Iris pigment epithelial cell (primary cell): ENCODE data around the gene TRIOBP.
A peak's percentile ranks its signal among the peaks of the same experiment; 100 is the strongest.
"Not testable (repeated sequence)": the region's sequence is repeated elsewhere in the genome, so short reads cannot be mapped to it uniquely, and the experiment has no call there.

Experiments
- DNase-seq: peaks from one replicate; pipeline ENCODE4 v3.0.0-alpha.2; 2011; ENCODE audit warnings: low read depth

Gene TRIOBP

DNA sequence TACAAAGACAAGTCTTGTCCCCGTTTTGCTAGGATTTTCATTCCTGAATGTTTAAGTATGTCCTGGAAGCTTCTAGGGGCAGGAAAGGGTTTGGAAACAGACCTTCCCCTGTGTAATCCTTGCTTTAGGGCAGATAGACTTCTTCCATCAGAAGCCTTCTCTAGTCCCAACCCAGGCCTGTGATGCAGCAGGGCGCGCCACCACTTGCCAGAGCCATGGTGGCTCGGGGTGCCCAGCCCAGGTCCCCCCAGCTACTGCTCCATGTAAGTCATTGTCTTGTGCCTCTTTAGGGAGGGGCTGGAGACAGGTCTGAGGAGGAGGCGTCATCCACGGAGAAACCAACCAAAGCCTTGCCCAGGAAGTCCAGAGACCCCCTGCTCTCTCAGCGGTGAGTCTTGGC lies 6.4 kb upstream of the TRIOBP start:
- DNase-seq, result no peak

GRCh38 chr22:37690901-37691504 lies 5.8 kb upstream of the TRIOBP start:
- no peak for DNase-seq

- no peak for DNase-seq
These were observed 4.1 kb upstream of the TRIOBP start for GRCh38 chr22:37692627-37693285.

- not testable (repeated sequence) for DNase-seq
These were observed 2.7 kb upstream of the TRIOBP start for GRCh38 chr22:37694131-37694530.

GRCh38 chr22:37696260-37696656 lies 590 bp upstream of the TRIOBP start:
- DNase-seq, result not testable (repeated sequence)

DNA sequence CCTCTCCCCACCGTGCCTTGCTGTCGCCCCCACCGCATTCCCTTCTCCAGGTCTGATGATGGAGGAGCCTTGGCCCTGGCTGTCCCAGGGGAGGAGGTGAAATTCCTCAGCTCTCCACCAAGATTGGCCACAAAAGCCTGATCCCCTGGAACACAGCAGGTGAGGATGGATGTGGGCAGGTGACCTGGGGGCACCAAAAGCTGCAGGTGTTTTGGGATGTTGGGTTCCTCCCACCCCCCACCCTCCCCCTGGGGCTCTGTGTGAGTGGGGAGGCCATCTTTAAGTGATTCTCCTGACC lies 639 bp downstream of the TRIOBP start:
- DNase-seq, result no peak

DNA sequence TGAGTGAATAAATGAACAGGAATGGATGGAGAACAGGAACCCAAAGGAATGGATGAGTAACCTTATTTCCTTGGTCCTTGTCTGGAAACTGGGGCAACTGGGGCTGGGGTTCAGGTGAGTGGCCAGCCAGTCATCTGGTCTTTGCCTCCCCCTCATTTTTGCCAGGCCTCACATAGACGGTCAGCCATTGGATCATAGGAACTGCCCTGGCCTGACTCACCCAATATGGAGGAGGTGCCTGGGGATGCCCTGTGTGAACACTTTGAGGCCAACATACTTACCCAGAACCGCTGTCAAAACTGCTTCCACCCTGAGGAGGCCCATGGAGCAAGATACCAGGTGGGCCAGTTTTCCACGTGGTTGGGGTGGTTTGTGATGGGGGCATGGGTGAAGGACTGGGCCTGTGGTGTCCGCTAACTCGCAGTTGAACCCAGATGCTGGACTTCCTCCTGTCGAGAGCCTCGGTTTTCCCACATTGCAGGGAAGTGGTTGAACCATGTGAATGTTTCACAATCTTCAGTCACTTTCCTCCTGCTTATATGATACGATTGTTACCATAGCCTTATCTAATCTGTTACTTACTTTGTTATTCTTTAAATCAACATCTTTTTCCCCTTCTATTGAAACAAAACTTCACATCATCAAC lies 4.4 kb downstream of the TRIOBP start:
- no peak for DNase-seq

DNA sequence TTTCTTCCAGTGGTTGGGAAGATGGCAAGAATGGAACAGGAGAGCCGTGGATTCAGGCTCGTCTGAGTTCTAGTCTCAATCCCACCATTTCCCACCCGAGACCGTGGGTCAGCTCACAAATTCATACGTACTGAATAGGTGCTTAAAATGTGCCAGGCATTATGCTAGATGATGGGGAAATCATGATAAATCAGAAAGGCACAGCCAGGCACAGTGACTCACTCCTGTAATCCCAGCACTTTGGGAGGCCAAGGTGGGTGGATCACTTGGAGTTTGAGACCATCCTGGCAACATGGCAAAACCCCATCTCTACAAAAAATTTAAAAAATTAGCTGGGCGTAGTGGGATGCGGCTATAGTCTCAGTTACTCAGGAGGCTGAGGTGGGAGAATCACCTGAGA lies 7.1 kb downstream of the TRIOBP start:
- peak; percentile 32 for DNase-seq

GRCh38 chr22:37704645-37705044 lies 7.8 kb downstream of the TRIOBP start:
- no peak for DNase-seq

DNA sequence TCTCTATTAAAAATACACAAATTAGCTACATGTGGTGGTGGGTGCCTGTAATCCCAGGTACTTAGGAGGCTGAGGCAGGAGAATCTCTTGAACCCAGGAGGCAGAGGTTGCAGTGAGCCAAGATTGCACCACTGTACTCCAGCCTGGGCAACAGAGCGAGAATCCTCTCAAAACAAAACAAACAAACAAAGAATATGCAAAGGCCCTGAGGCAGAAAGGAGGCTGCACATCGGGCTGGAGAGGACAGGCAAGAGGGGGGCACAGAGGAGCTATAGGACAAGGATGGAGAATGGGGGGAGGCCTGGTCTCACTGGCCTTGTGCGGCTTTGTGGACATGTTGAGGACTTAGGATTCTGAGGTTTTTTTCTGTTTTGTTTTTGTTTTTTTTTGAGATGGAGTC lies 8.4 kb downstream of the TRIOBP start:
- no peak for DNase-seq

DNA sequence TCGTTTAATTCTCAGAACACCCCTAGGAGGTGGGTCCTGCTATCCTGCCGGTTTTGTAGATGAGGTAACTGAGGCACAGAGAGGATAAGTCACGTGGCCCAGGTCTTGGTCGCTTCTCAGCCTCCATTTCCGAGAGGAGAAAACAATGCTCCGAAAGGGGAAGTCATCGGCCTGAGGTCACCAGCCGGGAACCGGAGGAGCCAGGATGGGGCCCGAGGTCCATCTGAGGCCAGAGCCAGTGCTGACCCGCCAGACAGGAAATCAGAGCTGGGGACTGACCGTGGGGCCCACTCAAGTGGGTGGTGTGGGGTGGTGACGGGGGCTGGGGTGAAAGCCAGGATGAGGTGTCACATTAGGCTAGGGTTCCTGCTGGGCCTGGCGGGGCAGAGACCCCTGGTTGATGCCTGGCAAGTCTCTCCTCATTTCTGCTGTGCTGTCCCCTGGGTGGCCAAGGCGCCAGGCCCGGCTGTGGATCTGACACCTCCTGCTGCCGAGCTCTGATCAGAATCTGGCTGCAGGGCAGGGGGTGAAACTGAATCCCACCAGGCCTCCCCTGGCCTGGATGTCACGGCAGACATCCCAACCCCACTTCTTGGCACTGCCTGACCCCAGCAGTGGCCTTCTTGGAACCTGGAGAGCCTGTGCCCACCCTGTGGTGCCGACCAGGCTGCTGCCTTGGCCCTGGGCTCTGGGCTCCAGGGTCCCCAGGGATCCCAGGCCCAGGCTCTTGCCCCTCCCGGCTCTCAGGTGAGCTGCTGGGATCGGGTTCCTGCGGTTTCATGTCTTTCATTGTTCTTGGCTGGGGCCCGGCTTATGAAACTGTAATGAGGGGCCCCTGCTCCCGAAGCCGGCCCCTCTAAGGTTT lies 12.0 kb downstream of the TRIOBP start:
- DNase-seq, result no peak

DNA sequence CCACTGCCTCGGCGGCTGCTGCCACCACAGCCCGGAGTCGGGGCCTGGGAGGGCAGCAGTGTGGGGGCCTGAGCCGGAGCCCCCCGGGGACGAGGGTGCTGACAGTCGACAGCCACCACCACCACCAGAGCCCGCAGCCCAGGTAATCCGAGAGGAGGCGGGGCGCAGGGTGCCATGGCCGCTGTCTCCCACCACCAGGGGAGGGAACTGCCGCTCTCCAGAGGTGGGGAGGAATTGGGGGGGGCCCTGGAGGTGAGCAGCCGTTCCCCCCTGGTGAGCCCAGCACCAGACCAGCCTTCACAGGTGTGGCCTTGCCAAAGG lies 12.6 kb downstream of the TRIOBP start:
- no peak for DNase-seq

DNA sequence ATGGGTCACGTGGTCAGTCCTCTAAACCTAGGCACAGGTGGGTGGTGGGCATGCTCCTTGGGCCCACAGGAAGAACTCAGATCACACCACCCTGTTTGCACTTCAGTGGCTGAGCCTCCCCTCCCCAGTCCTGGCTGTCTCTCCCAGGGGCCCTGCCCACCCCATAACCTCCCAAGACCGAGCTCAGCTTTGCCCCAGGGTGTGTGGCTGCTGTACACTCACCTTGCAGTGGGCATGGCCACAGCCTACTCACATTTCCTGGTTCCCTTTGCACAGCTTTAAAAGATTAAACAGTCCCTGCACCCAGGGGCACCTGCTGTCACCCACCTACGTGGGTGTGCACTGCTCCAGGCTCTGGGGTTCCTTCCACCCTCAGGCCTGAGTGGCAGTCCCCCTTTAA lies 13.8 kb downstream of the TRIOBP start:
- DNase-seq, result no peak

GRCh38 chr22:37711490-37711889 lies 14.6 kb downstream of the TRIOBP start:
- DNase-seq, result no peak

GRCh38 chr22:37713761-37714160 lies 16.9 kb downstream of the TRIOBP start:
- DNase-seq, result no peak

DNA sequence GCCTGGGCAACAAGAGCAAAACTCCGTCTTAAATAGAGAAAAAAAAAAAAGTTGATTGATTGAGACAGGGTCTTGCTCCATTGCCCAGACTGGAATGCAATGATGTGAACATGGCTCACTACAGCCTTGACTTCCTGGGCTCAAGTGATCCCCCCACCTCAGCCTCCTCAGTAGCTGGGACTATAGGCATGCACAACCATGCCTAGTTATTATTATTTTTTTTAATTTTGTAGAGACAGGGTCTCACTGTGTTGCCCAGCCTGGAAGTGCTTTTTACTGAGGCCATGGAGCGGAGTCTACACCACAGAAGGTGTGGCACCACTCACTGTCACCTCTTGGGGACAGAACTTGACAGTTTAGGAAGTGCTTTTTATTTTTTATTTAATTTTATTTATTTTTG lies 17.8 kb downstream of the TRIOBP start:
- DNase-seq, result no peak

- no peak for DNase-seq
These were observed 18.9 kb downstream of the TRIOBP start for GRCh38 chr22:37715760-37716159.

GRCh38 chr22:37716708-37717107 lies 19.9 kb downstream of the TRIOBP start:
- DNase-seq, result peak; percentile 29

DNA sequence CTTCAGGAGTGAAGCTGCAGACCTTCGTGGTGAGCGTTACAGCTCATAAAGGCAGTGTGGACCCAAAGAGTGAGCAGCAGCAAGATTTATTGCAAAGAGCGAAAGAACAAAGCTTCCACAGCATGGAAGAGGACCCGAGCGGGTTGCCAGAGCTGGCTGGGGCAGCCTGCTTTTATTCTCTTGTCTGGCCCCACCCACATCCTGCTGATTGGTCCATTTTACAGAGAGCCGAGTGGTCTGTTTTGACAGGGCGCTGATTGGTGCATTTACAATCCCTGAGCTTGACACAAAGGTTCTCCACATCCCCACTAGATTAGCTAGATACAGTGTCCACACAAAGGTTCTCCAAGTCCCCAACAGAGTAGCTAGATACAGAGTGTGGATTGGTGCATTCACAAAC lies 20.4 kb downstream of the TRIOBP start:
- not testable (repeated sequence) for DNase-seq

- DNase-seq, result not testable (repeated sequence)
These were observed 21.0 kb downstream of the TRIOBP start for GRCh38 chr22:37717746-37718305.

DNA sequence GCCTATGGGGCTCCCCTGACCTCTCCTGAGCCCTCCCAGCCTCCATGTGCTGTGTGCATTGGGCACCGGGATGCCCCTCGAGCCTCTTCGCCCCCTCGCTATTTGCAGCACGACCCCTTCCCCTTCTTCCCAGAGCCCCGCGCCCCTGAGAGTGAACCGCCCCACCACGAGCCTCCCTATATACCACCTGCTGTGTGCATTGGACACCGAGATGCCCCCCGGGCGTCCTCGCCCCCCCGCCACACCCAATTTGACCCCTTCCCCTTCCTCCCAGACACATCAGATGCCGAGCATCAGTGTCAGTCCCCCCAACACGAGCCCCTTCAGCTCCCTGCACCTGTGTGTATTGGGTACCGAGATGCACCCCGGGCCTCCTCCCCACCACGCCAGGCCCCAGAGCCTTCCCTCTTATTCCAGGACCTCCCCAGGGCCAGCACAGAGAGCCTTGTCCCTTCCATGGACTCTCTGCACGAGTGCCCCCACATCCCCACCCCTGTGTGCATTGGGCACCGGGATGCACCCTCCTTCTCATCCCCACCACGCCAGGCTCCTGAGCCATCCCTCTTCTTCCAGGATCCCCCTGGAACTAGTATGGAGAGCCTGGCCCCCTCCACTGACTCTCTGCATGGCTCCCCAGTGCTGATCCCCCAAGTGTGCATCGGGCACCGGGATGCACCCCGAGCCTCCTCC lies 28.8 kb downstream of the TRIOBP start:
- no peak for DNase-seq

GRCh38 chr22:37726241-37726887 lies 29.5 kb downstream of the TRIOBP start:
- DNase-seq, result peak; percentile 54
